NCI-H1092 treated with DMSO at 0.1 percent for 48 hours (cell line): ENCODE results near the gene CUL5.
A peak's percentile ranks its signal among the peaks of the same experiment; 100 is the strongest.

Experiments used
- DNase-seq: peaks from one replicate; lab custom pipeline; 2025; lab: John Stamatoyannopoulos, UW

CUL5 gene

DNA sequence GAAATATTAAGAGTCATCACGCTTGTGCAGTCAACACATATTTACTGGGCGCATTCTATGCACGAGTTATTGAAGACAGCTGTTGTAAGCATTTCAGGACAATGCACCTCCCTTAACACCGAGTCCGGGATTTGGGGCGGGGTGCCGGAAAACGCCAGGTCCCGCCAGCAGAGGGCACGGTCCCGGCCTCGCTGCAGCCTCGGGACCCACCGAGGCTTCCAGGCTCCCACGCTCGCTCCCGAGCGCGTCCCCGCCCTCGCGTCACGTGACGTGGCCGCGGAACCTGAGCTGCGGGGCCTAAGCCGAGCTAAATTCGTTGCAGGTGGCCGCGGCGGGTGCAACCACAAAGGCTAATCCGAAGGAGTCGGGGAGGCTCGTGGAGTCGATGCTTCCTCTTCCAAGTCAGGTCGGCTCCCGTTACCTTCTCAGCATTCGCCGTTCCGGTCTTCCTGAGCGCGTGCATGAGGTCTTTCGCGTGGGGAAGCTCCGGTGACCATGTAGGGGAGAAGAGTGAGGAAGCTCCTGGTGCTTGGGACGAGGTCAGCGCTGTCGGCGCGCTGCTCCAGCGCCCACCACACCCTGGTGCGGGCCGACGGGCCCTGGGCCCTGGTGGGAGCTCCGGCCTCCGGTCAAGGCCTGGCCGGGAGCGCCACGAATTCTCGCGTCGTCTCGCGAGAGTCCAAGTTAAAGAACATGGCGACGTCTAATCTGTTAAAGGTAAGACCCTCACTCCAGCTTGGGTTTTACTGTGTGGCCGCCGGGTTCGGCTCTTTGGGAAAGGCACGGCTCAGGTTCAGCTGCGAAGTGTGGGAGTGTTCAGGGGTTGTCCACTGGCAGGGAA, at the start of gene CUL5:
Gene CUL5, plus strand, starts transcription at position 243 of the 841 bp plus-strand sequence. Its CDS starts 451 bp downstream, at position 694.
- peak; percentile 87 for DNase-seq

DNA sequence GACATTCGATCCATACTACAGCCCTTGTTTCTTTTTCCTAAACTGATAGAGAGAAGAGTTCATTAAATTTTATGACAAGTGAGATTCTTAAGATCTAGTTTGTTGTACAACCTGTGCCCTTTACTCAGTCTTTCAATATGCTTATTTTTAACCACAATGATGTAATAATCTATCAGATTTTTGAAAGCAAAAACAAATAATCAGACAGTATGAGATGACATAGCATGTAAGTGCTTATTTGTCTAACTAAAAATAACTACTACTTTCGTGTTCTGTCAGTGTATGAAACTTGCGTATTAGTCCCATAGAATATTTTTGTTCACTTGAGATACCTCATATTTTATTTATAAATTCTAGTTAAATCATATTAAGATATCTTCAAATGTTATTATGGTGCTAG, 47.2 kb upstream of the CUL5 start:
- no peak for DNase-seq

DNA sequence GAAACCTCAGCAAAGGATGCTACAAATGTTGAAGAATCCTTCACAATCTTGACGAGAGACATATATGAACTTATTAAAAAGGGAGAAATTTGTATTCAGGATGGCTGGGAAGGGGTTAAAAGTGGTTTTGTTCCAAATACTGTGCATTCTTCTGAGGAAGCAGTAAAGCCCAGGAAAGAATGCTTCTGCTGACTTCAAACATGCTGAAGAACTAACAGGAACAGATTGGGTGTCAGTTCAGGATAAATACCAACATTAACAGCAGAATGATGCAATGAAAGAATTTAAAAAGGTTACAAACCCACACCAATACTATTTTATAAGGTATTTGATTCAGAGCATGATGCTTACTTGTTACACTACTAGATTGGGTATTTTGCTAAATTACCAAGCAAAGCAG, 46.5 kb upstream of the CUL5 start:
- no peak for DNase-seq

DNA sequence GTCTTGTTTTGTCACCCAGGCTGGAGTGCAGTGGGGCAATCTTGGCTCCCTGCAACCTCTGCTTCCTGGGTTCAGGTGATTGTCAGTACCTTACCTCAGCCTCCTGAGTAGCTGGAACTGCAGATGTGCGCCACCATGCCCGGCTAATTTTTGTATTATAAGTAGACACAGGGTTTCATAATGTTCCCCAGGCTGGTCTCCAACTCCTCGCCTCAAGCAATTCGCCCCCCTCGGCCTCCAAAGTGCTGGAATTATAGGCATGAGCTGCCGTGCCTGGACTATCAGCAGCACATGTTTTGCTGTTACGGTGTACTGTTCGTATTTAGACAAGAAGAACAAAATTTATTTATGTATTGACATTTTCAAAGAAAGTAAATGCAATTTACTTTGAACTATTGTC, 45.6 kb upstream of the CUL5 start:
- no peak for DNase-seq

DNA sequence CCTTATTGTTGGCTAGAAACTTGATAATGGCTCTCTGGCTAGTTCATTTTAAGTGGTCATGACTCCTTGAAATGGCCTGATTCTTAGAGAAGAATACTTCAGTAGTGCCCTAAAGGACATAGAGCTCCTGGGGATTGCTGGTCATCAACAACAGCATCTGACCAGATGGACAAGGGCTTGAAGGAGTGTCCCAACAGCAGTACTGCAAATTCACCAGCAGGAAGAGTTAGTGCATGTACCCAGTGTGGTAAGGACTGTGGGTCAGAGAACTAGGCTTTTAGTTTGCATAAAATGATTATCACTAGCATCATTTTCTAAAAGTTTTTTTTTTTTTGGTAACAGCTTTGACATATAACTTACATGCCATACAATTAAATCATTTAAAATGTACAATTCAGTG, 39.5 kb upstream of the CUL5 start:
- DNase-seq = no peak

DNA sequence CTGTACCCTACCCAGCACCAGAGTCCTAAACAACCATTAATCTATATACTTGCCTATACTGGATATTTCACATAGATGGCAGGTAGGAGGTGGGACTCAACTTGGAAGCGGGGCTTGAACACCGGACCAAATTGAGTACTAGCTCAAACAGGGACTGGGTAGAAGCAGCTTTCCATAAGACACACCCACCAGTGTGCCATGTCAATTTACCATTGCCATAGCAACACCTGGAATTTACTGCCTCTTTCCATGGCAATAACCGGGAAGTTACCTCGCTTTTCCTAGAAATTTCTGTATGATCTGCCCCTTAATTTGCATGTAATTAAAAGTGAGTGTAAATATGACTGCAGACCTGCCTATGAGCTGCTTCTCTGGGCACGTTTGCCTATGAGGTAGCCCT, 38.6 kb upstream of the CUL5 start:
- no peak for DNase-seq

DNA sequence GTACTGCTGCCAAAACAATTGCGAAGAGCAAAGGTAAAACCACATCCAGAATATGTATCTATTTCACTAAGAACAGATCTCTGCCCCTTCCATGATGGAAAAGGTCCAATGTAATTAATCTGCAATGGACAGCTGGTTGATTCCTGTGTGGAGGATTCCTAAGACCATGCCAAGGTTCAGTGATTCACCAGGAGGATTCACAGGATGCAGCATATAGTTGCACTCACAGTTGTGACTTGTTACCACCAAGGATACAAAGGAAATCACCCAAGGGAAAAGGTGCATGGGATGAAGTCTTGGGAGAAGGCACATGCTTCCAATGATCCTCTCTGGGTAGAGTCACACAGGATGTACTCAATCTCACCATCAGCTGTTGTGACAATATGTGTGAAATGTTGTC, 35.1 kb upstream of the CUL5 start:
- no peak for DNase-seq

DNA sequence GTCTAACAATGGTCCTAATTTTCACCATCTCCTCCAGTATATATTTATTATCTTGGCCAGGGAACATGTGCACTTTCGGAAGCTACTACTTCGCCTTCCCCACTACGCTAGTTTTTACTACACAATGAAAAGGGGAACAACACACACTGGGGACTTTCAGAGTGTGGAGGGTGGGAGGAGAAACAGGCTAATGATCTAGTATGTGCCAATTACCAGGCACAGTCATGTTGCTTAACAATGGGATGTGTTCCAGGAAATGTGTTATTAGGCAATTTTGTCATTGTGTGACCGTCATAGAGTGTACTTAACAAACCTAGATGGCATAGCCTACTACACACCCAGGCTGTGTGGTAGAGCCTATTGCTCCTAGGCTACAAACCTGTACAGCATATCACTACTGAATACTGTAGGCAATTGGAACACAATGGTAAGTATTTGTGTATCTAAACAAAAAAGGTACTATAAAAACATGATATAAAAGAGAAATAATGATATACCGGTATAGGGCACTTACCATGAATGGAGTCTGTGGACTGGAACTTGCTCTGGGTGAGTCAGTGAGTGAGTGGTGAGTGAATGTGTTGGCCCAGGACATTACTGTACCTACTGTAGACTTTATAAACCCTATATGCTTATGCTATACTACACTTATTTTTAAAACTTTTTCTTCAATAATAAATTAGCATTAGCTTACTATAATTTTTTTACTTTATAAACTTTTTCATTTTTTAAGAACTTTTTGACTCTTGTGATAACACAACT, 20.1 kb upstream of the CUL5 start:
- DNase-seq = no peak

DNA sequence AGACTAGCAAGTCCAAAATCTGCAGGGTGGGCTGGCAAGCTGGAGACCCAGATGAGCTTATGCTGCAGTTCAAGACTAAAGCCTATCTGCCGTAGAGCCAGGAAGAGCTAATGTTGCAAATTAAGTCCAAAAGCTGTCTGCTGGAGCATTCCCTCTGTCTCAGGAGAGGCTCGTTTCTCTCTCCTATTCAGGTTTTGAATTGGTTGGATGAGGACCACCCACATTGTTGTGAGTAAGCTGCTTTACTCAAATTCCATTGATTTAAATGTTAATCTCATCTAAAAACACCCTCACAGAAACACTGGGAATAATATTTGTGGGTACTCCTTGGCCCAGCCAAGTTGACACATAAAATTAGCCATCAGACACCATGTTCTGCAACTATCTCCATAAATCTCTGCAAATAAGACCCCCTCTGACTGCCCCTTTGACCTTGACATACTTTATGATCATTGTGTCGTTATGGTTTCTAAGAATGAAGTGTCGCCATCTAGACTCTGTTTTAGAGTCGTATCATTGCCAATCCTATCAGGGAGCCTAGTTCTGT, 16.8 kb upstream of the CUL5 start:
- no peak for DNase-seq

DNA sequence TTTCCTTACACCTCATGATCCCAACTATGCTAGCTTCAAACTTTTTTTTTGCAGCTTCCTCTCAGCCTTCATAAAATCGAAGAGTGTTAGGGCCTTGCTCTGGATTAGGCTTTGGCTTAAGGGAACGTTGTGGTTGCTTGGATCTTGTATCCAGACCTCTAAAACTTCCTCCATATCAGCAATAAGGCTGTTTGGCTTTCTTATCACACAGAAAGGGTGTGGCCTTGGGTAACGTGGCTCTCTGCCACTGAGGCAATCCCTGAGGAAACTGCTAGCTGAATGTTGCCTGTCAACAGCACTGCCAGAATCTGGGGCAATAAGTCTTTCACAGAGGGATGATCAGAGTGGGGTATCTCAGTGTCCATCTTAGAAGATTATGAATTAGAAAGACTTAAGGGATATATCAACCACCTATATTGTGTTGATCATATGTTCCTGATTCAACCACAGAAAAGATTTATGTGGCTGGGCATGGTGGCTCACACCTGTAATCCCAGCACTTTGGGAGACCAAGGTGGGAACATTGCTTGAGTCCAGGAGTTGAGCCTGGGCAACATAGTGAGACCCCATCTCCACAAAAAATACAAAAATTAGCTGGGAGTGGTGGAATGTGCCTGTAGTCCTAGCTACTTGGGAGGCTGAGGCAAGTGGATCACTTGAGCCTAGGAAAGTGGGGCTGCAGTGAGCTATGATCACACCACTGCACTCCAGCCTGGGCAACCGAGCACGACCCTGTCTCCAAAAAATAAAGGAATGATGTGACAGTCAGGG, 12.5 kb upstream of the CUL5 start:
- no peak for DNase-seq

DNA sequence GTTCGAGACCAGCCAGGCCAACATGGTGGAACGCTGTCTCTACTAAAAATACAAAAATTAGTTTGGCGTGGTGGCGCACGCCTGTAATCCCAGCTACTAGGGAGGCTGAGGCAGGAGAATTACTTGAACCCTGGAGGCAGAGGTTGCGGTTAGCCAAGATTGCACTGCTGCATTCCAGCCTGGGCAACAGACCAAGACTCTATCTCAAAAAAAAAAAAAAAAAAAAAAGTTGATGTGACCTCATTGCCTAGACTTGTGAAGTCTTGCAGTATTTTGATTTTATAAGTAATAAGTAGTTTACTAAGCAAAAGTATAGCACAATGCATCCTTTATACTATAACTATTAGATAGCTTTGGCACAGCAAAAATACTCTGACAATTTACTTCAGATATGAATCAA, 9.9 kb upstream of the CUL5 start:
- no peak for DNase-seq

DNA sequence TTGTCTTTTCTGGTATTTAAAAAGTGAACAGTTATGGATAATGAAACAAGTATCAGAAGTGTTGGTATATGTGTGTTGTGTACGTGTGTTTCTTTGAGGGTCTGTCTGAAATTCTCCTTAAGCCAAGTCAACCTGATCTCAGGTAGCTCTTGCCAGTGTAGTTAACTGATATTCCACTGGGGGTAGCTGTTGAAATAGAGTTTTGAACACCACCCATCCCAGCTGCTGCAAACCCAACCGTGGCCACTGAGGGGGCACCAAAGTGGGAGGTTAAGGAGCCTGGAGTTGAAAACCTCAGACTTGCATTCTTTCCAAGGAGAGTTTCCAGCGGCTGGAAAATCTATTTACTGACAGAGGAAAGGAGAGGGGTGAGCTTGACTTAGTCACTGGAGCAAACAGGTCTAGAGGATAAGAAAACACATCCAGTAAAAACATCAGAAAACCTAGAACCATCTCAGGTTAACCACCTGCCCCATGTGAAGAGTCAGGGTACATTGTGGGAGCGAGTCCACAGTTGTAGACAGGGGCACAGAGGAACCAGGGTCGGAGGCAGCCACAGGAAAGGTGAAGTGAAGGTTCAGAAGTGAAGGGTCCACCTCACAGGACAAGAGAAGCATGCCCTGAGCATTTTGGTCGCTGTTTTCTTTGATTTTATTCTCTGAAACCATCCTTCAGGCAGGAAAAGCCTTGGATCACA, 8.8 kb upstream of the CUL5 start:
- DNase-seq = peak; percentile 64

DNA sequence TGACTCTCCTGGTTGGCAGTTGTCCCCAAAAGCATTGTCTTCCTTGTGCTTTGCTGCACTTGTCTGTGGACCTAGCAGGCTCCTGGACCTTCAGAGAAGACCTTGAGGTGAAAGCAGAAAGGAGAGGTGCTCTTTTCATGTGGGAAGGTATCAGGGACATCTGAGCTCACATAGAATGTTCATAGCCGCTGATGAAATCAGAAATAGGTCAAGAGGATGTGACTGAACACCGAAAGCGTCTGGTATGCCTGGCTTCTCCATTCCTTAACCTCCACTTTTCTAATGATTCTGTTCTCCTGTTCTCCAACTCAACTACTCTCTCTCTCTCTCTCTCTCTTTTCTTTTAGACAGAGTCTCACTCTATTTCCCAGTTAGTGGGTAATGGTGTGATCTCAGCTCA, 6.2 kb upstream of the CUL5 start:
- DNase-seq = no peak

DNA sequence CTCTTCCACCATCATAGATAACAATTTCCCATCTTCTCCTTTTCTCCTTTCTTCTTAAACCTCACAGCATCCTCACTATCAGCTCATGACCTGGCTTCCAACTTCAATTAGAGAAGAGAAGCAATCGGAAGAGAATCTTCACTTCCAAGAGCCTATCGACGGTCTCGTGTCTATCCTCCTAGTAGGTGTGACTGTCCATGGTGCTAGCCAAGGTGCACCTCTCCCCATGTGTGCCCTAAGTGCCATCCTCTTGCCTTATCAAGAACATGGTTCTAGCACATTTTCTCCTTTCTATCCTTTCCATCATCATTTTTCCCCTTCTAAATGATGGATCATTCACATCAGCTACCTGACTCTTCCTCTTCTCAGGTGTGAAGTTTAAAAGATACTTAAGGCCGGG, 5.1 kb upstream of the CUL5 start:
- no peak for DNase-seq

DNA sequence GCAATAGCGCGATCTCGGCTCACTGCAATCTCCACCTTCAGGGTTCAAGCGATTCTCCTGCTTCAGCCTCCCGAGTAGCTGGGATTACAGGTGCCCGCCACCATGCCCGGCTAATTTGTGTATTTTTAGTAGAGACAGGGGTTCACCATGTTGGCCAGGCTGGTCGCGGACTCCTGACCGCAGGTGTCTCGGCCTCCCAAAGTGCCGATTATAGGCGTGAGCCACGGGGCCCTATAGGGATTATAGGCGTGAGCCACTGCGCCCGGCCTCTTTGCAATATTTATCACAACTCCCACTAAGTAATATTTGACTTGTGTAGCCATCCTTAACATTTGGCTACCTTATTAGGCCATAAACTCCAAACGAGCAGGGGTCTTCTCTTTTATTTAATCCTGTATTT, 879 bp upstream of the CUL5 start:
- DNase-seq = no peak

DNA sequence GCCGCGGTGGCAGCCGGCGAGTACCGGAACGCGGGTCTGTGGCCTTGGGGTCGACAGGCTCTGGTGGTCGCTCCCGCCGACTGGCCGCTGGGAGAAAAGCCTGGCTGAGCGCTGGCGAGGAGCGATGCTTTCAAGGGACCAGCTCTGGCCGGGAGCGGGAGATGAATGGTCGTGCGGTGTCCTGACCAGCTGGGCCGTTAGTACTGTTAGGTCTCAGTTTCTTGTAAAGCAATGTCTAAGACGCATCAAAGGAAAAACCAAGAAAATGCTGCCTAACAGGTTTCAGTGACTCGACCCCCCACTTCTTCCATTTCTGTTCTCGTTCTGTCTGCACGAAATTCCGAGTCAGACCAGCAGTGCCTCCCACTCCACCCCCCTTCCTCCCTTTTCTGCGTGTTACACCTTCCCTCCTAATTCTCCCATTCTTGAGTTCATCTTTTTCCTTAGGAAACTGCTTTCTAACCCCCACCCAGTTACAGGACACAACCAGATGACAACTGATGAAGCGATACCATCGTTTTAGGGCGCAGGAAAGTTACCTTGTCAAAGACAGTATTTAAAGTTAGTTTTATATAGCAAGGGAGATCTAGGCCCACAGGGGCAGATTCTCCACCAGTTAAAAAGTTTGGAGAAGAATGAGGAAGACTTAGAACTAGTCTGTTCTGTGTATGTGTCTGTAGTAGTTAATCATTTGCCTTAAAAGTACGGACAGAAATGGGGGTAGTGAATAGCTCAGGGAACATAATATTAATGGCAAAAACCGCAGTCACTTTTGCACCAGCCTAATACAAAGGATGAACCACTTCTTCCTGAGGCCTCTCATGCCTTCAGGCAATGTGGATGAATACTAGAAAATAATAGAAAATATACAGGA, 1.0 kb downstream of the CUL5 start:
- no peak for DNase-seq

DNA sequence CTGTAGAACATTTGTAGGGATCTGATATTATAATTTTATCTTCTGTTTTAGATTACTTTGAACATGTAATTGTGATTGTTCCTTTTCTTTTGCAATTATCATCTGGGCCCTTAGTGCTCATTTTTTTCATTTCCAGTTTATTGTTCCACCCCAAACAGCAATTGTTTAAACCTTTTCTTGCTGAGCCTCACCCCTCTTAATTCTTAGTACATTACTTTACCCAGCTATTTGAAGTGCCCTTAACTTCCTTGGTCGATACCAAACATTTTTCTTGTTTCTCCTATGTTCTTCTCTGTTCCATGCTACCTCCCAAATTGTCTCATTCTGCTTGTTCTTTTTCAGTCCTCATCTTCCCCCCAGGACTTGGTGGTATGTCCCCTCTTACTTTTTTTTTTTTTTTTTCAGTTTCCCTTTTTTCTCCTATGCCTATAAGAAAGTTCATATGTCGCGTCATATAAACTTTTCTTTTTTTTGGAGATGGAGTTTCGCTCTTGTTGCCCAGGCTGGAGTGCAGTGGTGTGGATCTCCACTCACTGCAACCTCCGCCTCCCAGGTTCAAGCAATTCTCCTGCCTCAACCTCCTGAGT, 3.5 kb downstream of the CUL5 start:
- no peak for DNase-seq

DNA sequence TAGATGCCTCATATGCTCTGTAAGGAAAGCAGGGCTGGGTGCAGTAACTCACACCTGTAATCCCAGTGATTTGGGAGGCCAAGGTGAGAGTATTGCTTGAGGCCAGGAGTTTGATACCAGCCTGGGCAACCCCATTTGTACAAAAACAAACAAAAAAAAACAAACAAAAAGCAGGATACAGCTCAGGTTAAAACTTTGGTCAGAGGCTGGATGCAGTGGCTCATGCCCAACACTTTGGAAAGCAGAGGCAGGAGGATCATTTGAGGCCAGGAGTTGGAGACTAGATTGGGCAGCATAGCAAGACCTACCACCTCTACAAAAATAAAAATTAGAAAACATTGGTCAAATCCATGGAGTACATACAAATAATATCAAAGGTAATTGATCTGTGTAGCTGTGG, 7.9 kb downstream of the CUL5 start:
- no peak for DNase-seq

DNA sequence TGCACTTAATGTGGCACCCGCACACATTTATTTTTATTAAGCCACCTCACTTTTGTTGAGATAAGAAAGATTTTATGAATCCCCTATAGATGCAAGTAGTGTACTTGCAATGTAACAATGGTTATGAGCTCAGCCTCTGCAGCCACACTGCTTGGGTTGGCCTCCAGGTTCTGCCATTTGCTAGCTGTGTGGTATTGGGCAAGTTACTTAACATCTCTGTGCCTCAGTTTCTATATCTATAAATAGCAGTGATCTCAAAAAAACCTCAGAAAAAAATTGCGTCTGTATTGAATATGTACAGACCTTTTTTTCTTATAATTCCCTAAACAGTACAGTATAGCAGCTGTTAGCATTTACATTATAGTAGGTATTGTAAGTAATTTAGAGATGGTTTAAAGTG, 10.0 kb downstream of the CUL5 start:
- DNase-seq = no peak

DNA sequence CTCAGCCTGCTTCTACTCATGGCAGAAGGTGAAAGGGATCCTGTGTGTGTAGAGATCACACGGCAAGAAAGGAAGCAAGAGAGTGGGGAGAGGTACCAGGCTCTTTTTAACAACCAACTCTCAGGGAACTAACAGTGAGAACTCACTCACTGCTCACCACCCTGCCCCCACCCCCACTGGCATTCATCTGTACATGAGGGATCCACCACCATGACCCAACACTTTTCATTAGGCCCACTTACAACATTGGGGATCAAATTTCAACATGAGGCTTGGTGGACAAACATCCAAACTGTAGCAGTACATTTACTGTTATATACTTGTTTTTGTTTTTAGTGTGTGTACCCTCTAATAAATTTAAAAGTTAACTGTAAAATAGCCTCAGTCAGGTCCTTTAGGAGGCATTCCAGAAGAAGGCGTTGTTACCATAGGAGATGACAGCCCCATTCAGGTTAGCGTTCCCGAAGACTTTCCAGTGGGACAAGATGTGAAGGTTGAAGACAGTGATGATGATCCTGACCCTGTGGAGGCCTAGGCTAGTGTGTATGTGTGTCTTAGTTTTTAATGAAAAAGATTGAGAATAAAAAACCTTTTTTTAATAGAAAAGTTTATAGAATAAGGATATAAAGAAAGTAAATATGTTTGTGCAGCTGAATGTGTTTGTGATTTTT, 11.3 kb downstream of the CUL5 start:
- DNase-seq = no peak
